OCI-LY7 (cell line): ENCODE measurements around the gene CCDC192.

Source experiments
- EZH2phosphoT487 ChIP-seq: fragments of 200-600 bp; sonication (generic); IDR thresholded peaks from 2 replicates; pipeline ENCODE4 v1.6.1; 2018; ENCODE audit warnings: low read depth, borderline replicate concordance, mild to moderate bottlenecking, mixed run types, antibody characterized with exemption, low read length, moderate library complexity, mixed read lengths
- TF ChIP-seq, protein P1 (sequence below): fragments of 200-600 bp; sonication (generic); conservative IDR thresholded peaks from 2 replicates; pipeline ENCODE4 v1.5.1; 2014; ENCODE audit warnings: mild to moderate bottlenecking, antibody characterized with exemption, low read length, moderate library complexity, mixed read lengths

DNA sequence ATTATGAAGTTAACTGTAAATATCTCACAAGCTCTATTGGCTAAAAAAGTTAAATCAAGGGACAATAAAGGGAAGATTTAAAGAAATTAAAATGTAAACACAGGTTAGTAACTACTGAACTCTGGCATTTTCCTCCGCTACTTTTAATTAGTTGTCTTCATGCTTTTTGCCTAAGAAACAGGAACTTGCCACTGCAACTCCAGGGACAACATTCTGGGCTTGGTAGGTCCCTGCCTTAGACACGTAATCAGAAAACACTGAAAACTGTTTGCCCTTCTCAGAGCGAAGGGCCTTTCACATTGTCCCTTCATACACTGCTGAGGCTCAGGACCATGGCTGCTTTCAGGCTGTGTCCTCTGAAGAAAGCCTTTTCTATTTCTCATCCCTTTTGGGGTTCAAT is 118.7 kb downstream of the CCDC192 start:
- TF ChIP-seq, protein P1, sequence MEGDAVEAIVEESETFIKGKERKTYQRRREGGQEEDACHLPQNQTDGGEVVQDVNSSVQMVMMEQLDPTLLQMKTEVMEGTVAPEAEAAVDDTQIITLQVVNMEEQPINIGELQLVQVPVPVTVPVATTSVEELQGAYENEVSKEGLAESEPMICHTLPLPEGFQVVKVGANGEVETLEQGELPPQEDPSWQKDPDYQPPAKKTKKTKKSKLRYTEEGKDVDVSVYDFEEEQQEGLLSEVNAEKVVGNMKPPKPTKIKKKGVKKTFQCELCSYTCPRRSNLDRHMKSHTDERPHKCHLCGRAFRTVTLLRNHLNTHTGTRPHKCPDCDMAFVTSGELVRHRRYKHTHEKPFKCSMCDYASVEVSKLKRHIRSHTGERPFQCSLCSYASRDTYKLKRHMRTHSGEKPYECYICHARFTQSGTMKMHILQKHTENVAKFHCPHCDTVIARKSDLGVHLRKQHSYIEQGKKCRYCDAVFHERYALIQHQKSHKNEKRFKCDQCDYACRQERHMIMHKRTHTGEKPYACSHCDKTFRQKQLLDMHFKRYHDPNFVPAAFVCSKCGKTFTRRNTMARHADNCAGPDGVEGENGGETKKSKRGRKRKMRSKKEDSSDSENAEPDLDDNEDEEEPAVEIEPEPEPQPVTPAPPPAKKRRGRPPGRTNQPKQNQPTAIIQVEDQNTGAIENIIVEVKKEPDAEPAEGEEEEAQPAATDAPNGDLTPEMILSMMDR, result no peak
- no peak for TF ChIP-seq EZH2phosphoT487
